Kidney epithelial cell (primary cell): ENCODE measurements around the gene CD38. TPM values are rescaled to one million over a fixed set of nuclear protein-coding genes. Genes with fewer than 3 reads are reported as not detected.

Experiments used
- DNase-seq: peaks from one replicate; pipeline ENCODE4 v3.0.0-alpha.2; 2010; ENCODE audit warnings: low read depth
- H3K27me3 ChIP-seq: 2 replicates; pipeline ENCODE4 v1.6.0; 2011; ENCODE audit warnings: low read length; ENCODE audit not compliant: control insufficient read depth, insufficient read depth
- H3K36me3 ChIP-seq: 2 replicates; pipeline ENCODE4 v1.5.1; 2011; ENCODE audit warnings: low read length; ENCODE audit not compliant: control insufficient read depth, insufficient read depth
- H3K4me3 ChIP-seq: 2 replicates; pipeline ENCODE4 v1.5.1; 2011; ENCODE audit warnings: low read depth, mild to moderate bottlenecking, control low read depth, low read length
- total RNA-seq: library from RNA; depleted of rRNA; stranded (reverse); fragments of >200 nt; gene quantifications from 2 replicates; pipeline ENCODE4 v1.2.3, GENCODE V29; 2015
- TF ChIP-seq, protein P1 (sequence below): IDR thresholded peaks from 2 replicates; pipeline ENCODE4 v1.5.1; 2011; ENCODE audit warnings: mild to moderate bottlenecking, moderate library complexity, low read length, control low read depth, inconsistent platforms; ENCODE audit not compliant: insufficient read depth, poor library complexity, severe bottlenecking

The CD38 gene
- total RNA-seq, 1 donor from 2014 or later, result 0.04 TPM

DNA sequence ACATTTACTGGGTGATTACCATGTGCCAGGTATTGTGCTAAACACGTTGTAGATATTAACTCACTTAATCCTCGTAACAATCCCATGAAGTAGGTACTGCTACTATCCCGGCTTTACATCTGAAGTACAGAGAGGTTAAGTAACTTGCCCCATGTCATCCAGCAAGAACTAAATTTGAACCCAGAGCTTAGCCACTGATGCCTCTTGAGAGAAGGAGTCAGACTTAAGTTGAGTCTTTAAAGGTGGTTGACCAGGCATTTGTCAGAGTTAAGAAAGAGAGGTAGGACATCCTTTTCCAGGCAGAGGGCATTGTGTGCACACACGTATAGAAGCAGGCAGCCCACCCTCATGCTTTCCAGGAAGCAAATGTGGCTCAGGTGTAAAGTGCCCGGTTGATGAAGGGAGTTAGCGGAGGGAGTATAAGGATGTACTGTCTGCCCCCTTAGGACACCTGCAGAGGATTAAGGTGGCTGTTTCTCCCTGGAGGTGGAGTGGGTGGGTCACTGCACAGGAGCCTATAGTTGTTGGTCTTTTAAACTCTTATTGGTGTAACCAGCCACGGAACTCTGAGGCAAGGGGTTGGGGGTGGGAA, 335 bp upstream of the CD38 start:
- Histone ChIP-seq H3K27me3 (peaks cover 6% of the 10 kb centered on the region), H3K36me3 (no peaks in the 10 kb centered on the region), H3K4me3 (no peak overlapping the region)
- no peak for DNase-seq
- TF ChIP-seq, protein P1, sequence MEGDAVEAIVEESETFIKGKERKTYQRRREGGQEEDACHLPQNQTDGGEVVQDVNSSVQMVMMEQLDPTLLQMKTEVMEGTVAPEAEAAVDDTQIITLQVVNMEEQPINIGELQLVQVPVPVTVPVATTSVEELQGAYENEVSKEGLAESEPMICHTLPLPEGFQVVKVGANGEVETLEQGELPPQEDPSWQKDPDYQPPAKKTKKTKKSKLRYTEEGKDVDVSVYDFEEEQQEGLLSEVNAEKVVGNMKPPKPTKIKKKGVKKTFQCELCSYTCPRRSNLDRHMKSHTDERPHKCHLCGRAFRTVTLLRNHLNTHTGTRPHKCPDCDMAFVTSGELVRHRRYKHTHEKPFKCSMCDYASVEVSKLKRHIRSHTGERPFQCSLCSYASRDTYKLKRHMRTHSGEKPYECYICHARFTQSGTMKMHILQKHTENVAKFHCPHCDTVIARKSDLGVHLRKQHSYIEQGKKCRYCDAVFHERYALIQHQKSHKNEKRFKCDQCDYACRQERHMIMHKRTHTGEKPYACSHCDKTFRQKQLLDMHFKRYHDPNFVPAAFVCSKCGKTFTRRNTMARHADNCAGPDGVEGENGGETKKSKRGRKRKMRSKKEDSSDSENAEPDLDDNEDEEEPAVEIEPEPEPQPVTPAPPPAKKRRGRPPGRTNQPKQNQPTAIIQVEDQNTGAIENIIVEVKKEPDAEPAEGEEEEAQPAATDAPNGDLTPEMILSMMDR, result no peak

DNA sequence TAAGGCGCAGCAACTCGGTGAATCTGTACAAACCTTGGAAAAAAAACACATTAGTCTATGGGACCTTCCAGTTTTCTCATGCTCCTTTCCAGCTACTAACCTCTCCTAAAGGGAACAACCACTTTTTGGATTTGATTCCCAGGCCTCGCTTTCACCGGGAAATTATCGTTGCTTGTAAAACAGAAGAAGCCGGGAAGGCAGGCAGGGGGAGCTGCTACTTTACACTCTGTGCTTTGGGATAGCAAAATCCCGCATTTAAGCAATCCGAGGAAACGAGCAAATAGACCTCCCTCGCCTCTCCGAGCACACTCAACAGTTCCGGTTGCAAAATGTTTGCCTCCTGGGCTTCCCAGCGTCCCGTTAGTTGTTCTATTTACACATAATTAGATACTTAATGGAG, 1.2 kb downstream of the CD38 start:
- Histone ChIP-seq H3K4me3 (peak overlapping the region; percentile 52), H3K36me3 (no peaks in the 10 kb centered on the region), H3K27me3 (peaks cover 8% of the 10 kb centered on the region)
- TF ChIP-seq, protein P1, result peak; percentile 53
- peak; percentile 9 for DNase-seq

DNA sequence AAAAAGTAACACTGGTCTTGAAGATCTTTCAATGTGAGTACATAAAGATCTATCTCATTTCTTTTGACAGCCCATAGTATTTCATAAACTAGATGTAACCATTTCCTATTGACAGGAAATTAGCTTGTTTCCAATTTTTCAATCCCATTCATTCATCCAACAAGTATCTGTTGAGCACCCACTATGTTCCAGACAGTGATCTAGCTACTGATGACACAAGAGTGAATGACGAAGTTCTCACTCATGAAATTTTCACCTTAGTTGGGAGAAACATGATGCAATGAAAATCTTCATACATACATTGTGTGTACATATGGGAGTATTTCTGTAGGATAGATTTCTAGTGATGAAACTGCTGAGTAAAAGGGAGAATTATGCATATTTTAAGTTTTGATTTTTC, 1.7 kb downstream of the CD38 start:
- H3K4me3 ChIP-seq, result no peak overlapping the region
- DNase-seq, result no peak
- H3K27me3 ChIP-seq, result peaks cover 8% of the 10 kb centered on the region
- TF ChIP-seq, protein P1, result no peak
- H3K36me3 ChIP-seq, result no peaks in the 10 kb centered on the region

DNA sequence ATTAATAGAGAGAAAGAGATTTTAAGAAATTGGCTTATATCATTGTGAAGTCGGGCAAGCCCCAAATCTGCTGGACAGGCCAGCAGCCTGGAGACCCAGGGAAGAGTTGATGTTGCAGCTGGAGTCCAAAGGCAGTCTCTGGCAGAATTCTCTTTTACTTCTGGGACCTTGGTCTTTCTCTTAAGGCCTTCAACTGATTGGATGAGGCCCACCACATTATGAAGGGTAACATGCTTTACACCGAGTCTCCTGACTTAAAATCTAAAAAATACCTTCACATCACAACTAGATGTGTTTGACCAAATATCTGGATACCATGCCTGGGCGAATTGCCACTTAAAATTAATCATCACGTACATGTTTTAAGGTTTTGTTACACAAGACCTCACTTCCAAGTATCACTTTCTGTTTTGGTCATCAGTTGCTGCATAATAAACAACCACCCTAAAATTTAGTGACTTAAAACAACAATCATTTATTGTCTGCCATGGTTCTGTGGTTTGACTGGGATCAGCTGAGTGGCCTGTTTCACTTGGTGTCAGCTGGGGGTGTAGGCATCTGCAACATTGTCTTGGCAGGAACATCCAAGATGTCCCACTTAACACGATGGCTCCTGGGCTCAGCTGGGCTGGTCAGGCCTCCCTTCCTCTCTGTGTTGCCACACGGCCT, 3.4 kb downstream of the CD38 start:
- H3K4me3 ChIP-seq, result no peak overlapping the region
- peaks cover 8% of the 10 kb centered on the region for H3K27me3 ChIP-seq
- DNase-seq, result no peak
- TF ChIP-seq, protein P1, result no peak
- no peaks in the 10 kb centered on the region for H3K36me3 ChIP-seq

DNA sequence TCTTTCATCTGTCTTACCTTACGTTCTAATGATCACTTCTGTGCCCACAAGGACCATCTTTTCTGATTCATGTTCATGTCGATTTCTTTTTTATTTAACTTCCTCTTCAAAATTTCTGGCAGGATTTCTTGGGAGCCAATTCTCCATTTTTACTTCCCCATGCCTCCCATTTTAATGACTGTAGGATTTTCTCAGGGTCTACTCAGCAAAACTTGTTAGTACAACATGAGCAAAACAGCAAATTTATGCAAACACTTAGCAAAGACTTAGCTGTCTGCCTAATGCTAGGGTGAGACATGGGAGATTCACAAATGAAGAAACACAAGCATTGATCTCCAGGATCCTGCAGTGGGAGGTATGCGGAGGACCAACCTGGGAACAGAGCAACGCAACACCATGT, 5.5 kb downstream of the CD38 start:
- TF ChIP-seq, protein P1, result no peak
- no peak for DNase-seq
- Histone ChIP-seq H3K4me3 (no peak overlapping the region), H3K27me3 (peaks cover 3% of the 10 kb centered on the region), H3K36me3 (no peaks in the 10 kb centered on the region)
